GM21619 (cell line): ENCODE data around the gene GCSAM.
A peak's percentile ranks its signal among the peaks of the same experiment; 100 is the strongest.
"Not testable (repeated sequence)": the region's sequence is repeated elsewhere in the genome, so short reads cannot be mapped to it uniquely, and the experiment has no call there.

Experiments used
- ATAC-seq: cut with Tn5 transposase; IDR thresholded peaks from one replicate; pipeline ENCODE4 v1.9.1; 2021; ENCODE audit not compliant: unreplicated experiment

The GCSAM gene

GRCh38 chr3:112074616-112075497 lies 58.2 kb downstream of the GCSAM start:
- peak; percentile 94 for ATAC-seq

GRCh38 chr3:112074006-112074405 lies 59.0 kb downstream of the GCSAM start:
- no peak for ATAC-seq

- ATAC-seq = not testable (repeated sequence)
Observed at GRCh38 chr3:112072387-112073060, 60.5 kb downstream of the GCSAM start.
